H9 (cell line): Measurements from ENCODE around the gene TPRG1. TPM values are rescaled to one million over a fixed set of nuclear protein-coding genes. Genes with fewer than 3 reads are reported as not detected.

Experiments
- DNase-seq: peaks from one replicate; pipeline ENCODE4 v3.0.0-alpha.2; 2017
- H2AFZ ChIP-seq: one replicate; pipeline ENCODE4 v1.6.1; 2013; ENCODE audit warnings: mild to moderate bottlenecking, low read length, control low read depth, moderate library complexity
- H2AK5ac ChIP-seq: 2 replicates; pipeline ENCODE4 v1.6.1; 2013; ENCODE audit warnings: low read length, control low read depth, mixed read lengths; ENCODE audit not compliant: insufficient read length
- H2BK120ac ChIP-seq: one replicate; pipeline ENCODE4 v1.6.1; 2013; ENCODE audit warnings: low read depth, mild to moderate bottlenecking, low read length, control low read depth, inconsistent platforms; ENCODE audit not compliant: poor library complexity, severe bottlenecking
- H2BK12ac ChIP-seq: 2 replicates; pipeline ENCODE4 v1.6.1; 2013; ENCODE audit warnings: low read length, control low read depth, mixed read lengths, low read depth; ENCODE audit not compliant: insufficient read length
- H2BK15ac ChIP-seq: 2 replicates; pipeline ENCODE4 v1.6.1; 2013; ENCODE audit warnings: low read depth, low read length, control low read depth
- H2BK20ac ChIP-seq: one replicate; pipeline ENCODE4 v1.6.1; 2013; ENCODE audit warnings: low read depth, mild to moderate bottlenecking, low read length, control low read depth, inconsistent platforms; ENCODE audit not compliant: poor library complexity, severe bottlenecking
- H2BK5ac ChIP-seq: 2 replicates; pipeline ENCODE4 v1.6.1; 2013; ENCODE audit warnings: low read length, control low read depth, mixed read lengths; ENCODE audit not compliant: insufficient read length
- H3K14ac ChIP-seq: 2 replicates; pipeline ENCODE4 v1.6.1; 2013; ENCODE audit warnings: low read length, control low read depth; ENCODE audit not compliant: insufficient read depth
- H3K18ac ChIP-seq: 2 replicates; pipeline ENCODE4 v1.6.1; 2013; ENCODE audit warnings: low read depth, mild to moderate bottlenecking, mixed read lengths, low read length, control low read depth; ENCODE audit not compliant: insufficient read length
- H3K23ac ChIP-seq: 2 replicates; pipeline ENCODE4 v1.6.1; 2013; ENCODE audit warnings: low read length, control low read depth, mixed read lengths, low read depth; ENCODE audit not compliant: insufficient read length
- H3K23me2 ChIP-seq: 2 replicates; pipeline ENCODE4 v1.6.1; 2013; ENCODE audit warnings: low read depth, mild to moderate bottlenecking, mixed read lengths, low read length, control low read depth; ENCODE audit not compliant: insufficient read length, poor library complexity, severe bottlenecking
- H3K27ac ChIP-seq: 2 replicates; pipeline ENCODE4 v1.5.1; 2013; ENCODE audit warnings: low read length, control low read depth, mixed read lengths, low read depth; ENCODE audit not compliant: insufficient read length
- H3K27me3 ChIP-seq: 2 replicates; pipeline ENCODE4 v1.6.1; 2013; ENCODE audit warnings: low read length, control low read depth, inconsistent platforms; ENCODE audit not compliant: insufficient read depth
- H3K4ac ChIP-seq: 2 replicates; pipeline ENCODE4 v1.6.1; 2013; ENCODE audit warnings: low read depth, mild to moderate bottlenecking, control low read depth, inconsistent platforms, low read length, moderate library complexity
- H3K4me1 ChIP-seq: 2 replicates; pipeline ENCODE4 v1.6.1; 2013; ENCODE audit warnings: low read length, control low read depth, inconsistent platforms; ENCODE audit not compliant: insufficient read depth
- H3K4me2 ChIP-seq: 2 replicates; pipeline ENCODE4 v1.6.1; 2013; ENCODE audit warnings: low read length, control low read depth, mixed read lengths; ENCODE audit not compliant: insufficient read length, insufficient read depth
- H3K56ac ChIP-seq: 2 replicates; pipeline ENCODE4 v1.6.1; 2013; ENCODE audit warnings: low read depth, mild to moderate bottlenecking, mixed read lengths, low read length, control low read depth; ENCODE audit not compliant: insufficient read length
- H3K79me1 ChIP-seq: 2 replicates; pipeline ENCODE4 v1.6.1; 2013; ENCODE audit warnings: low read depth, mild to moderate bottlenecking, moderate library complexity, low read length, control low read depth, inconsistent platforms; ENCODE audit not compliant: insufficient read depth, poor library complexity, severe bottlenecking
- H3K79me2 ChIP-seq: 2 replicates; pipeline ENCODE4 v1.6.1; 2013; ENCODE audit warnings: low read length, control low read depth, inconsistent platforms; ENCODE audit not compliant: insufficient read depth
- H3K9ac ChIP-seq: 2 replicates; pipeline ENCODE4 v1.6.1; 2013; ENCODE audit warnings: low read length, control low read depth, mixed read lengths; ENCODE audit not compliant: insufficient read length; ENCODE audit errors: extremely low read depth
- H3K9me3 ChIP-seq: one replicate; pipeline ENCODE4 v1.6.1; 2013; ENCODE audit warnings: low read depth, low read length, inconsistent platforms; ENCODE audit not compliant: control insufficient read depth
- H3T11ph ChIP-seq: one replicate; pipeline ENCODE4 v1.6.1; 2013; ENCODE audit warnings: mild to moderate bottlenecking, low read length, control low read depth, inconsistent platforms
- H4K20me1 ChIP-seq: one replicate; pipeline ENCODE4 v1.6.1; 2013; ENCODE audit not compliant: control insufficient read depth, insufficient read length, insufficient read depth
- H4K5ac ChIP-seq: 2 replicates; pipeline ENCODE4 v1.6.1; 2013; ENCODE audit warnings: low read depth, mild to moderate bottlenecking, mixed read lengths, low read length, control low read depth; ENCODE audit not compliant: insufficient read length
- H4K8ac ChIP-seq: replicated peaks from 2 replicates; pipeline ENCODE4 v1.6.1; 2013; ENCODE audit warnings: low read length, control low read depth, mixed read lengths, low read depth; ENCODE audit not compliant: insufficient read length
- H4K91ac ChIP-seq: 2 replicates; pipeline ENCODE4 v1.6.1; 2013; ENCODE audit warnings: low read depth, mild to moderate bottlenecking, moderate library complexity, mixed read lengths, low read length, control low read depth; ENCODE audit not compliant: insufficient read length
- H3K27ac Mint-ChIP-seq, 3 experiments: 2 replicates in 2 of 3; 3 replicates in 1 of 3; pipeline ENCODE4 v1.8.0; 2020 to 2021; ENCODE audit warnings: mixed read lengths in 3 of 3, mild to moderate bottlenecking in 1 of 3, moderate library complexity in 1 of 3
- H3K27me3 Mint-ChIP-seq: 2 replicates; pipeline ENCODE4 v1.8.0; 2021; ENCODE audit warnings: low read depth, mild to moderate bottlenecking, moderate library complexity, mixed read lengths
- H3K36me3 Mint-ChIP-seq, 3 experiments: 2 replicates in 2 of 3; 3 replicates in 1 of 3; pipeline ENCODE4 v1.8.0; 2020 to 2021; ENCODE audit warnings: low read depth in 3 of 3, mixed read lengths in 3 of 3; ENCODE audit not compliant: insufficient read depth in 1 of 3
- H3K4me1 Mint-ChIP-seq, 2 experiments: 2 replicates each; pipeline ENCODE4 v1.8.0; 2020; ENCODE audit warnings: mixed read lengths in 2 of 2
- H3K4me3 Mint-ChIP-seq, 2 experiments: 2 replicates in 1 of 2; 3 replicates in 1 of 2; pipeline ENCODE4 v1.8.0; 2020 to 2021; ENCODE audit warnings: mild to moderate bottlenecking in 2 of 2, mixed read lengths in 2 of 2, moderate library complexity in 1 of 2
- H3K9me3 Mint-ChIP-seq, 2 experiments: 2 replicates in 1 of 2; 3 replicates in 1 of 2; pipeline ENCODE4 v1.8.0; 2020; ENCODE audit warnings: mild to moderate bottlenecking in 2 of 2, mixed read lengths in 2 of 2, moderate library complexity in 1 of 2
- CTCF ChIP-seq: fragments of 200-600 bp; sonication (generic); conservative IDR thresholded peaks from 3 replicates; pipeline ENCODE4 v1.8.0; 2021; ENCODE audit warnings: antibody characterized with exemption, mild to moderate bottlenecking
- WGBS: extraction: QIAGEN DNeasy Blood & Tissue Kit; methylation state at CpG from one replicate; pipeline ENCODE4 v1.1.7; 2013; ENCODE audit warnings: missing lambda C conversion rate, low lambda C conversion rate, mixed read lengths; ENCODE audit not compliant: insufficient read length; ENCODE audit errors: extremely low coverage; 5-methylcytosine and 5-hydroxymethylcytosine counted together
- total RNA-seq: library from RNA; stranded (reverse); gene quantifications from 2 replicates; pipeline ENCODE4 v1.2.1, GENCODE V29; 2021

Gene TPRG1
- total RNA-seq, 1 experiment from 2014 or later: 0.66 TPM

- Histone ChIP-seq H3K79me1 (no peaks in the 10 kb centered on the region), H3K23ac (no peak overlapping the region), H3K9me3 (no peaks in the 10 kb centered on the region), H3K27ac (no peak overlapping the region), H2BK5ac (no peak overlapping the region), H2BK15ac (no peak overlapping the region), H2BK12ac (no peak overlapping the region), H3K18ac (no peak overlapping the region), H4K5ac (no peak overlapping the region), H3K27me3 (no peaks in the 10 kb centered on the region), H3K9ac (no peak overlapping the region), H4K8ac (no peak overlapping the region), H4K20me1 (no peaks in the 10 kb centered on the region), H3K14ac (no peak overlapping the region), H2AFZ (no peak overlapping the region), H3T11ph (no peak overlapping the region), H3K4me2 (no peak overlapping the region), H3K4me1 (no peaks in the 10 kb centered on the region), H2BK20ac (no peak overlapping the region), H2BK120ac (no peak overlapping the region), H4K91ac (no peak overlapping the region), H3K4ac (no peak overlapping the region), H2AK5ac (no peak overlapping the region), H3K79me2 (no peaks in the 10 kb centered on the region), H3K56ac (no peak overlapping the region), H3K23me2 (no peaks in the 10 kb centered on the region)
- H3K27ac Mint-ChIP-seq: no peak overlapping the region
- H3K4me3 Mint-ChIP-seq: no peak overlapping the region
- no peak for DNase-seq
- H3K36me3 Mint-ChIP-seq: no peaks in the 10 kb centered on the region
- H3K27me3 Mint-ChIP-seq: no peaks in the 10 kb centered on the region; the same call in 1 of the 2 replicates
- WGBS: no CpG with 5 or more reads among the region's 3 CpGs
- H3K9me3 Mint-ChIP-seq: no peaks in the 10 kb centered on the region
- no peak for TF ChIP-seq CTCF
- peaks cover 0 to 5% of the 10 kb centered on the region in 2 experiments; a peak in 2 of 4 replicates for H3K4me1 Mint-ChIP-seq
These were observed 61.0 kb downstream of the TPRG1 start for GRCh38 chr3:189232790-189233189.
